Left kidney (tissue), 2 donors: ENCODE measurements around the gene CTRB1. TPM values are rescaled to one million over a fixed set of nuclear protein-coding genes. Genes with fewer than 3 reads are reported as not detected.
"Not testable (repeated sequence)": the region's sequence is repeated elsewhere in the genome, so short reads cannot be mapped to it uniquely, and the experiment has no call there.

Source experiments
- DNase-seq: peaks from one replicate; pipeline ENCODE4 v3.0.0-alpha.2; 2013
- polyA plus RNA-seq: library from polyadenylated mRNA; unstranded; fragments of 120-200 nt; gene quantifications from one replicate; pipeline ENCODE4 v1.2.1, GENCODE V29; 2013; ENCODE audit not compliant: insufficient read length

The CTRB1 gene
- polyA plus RNA-seq, 1 donor = 0.18 TPM

DNA sequence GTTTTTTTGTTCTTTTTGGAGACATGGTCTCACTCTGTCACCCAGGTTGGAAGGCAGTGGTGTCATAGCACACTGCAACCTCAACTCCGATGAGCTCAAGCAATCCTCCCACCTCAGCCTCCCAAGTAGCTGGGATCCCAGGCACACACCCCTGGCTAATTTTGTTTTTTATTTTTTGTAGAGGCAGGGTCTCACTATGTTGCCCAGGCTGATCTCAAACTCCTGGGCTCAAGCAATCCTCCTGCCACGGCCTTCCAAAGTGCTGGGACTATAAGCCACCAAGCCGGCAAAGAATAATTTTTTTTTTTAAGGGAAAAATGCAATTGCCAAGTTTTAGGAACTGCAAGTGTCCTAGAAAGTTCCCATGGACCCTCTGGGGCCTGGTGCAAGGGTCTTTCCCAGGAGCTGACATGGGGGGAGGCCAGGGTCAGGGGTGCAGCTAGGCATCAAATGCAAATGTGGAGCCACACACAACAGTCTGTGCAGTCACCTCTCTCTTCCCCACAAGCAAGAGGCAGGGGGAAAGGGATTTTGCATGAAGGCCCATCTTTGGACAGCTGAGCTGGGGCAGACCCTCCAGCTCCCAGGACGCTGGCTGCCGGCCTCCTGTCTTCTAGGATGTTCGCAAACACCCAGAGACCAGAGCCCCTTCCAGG is 52.8 kb downstream of the CTRB1 start:
- DNase-seq = no peak

DNA sequence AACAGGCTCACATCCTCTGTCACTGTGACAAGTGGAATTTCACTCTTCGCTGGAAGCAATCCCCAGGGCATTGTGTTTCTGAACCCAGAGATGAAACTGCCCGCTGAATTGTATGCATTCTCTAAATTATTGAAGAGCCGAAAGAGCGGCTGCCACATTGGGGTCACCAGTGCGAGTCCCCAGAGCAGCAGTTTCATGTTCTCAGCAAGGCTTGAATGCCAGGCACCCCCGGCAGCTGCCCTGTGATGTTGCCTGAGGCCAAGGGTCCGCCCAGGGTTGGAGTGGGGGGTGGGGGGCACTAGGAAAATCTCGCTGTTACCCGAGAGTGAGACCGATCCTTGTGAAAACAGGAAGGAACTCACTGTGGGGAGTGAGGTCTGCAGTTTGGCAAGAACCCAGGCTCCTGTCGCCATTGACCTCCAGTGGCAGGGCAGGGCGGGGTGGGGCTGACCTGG is 53.3 kb downstream of the CTRB1 start:
- no peak for DNase-seq

DNA sequence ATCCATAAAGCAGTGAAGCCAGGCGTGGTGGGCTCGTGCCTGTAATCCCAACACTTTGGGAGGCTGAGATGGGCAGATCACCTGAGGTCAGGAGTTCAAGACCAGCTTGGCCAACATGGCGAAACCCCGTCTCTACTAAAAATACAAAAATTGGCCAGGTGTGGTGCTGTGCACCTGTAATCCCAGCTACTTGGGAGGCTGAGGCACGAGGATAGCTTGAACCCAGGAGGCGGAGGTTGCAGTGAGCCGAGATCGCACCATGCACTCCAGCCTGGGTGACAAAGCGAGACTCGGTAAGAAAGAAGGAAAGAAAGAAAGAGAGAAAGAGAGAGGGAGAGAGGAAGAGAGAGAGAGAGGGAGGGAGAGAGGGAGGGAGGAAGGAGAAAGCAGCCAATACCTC is 53.8 kb downstream of the CTRB1 start:
- not testable (repeated sequence) for DNase-seq

DNA sequence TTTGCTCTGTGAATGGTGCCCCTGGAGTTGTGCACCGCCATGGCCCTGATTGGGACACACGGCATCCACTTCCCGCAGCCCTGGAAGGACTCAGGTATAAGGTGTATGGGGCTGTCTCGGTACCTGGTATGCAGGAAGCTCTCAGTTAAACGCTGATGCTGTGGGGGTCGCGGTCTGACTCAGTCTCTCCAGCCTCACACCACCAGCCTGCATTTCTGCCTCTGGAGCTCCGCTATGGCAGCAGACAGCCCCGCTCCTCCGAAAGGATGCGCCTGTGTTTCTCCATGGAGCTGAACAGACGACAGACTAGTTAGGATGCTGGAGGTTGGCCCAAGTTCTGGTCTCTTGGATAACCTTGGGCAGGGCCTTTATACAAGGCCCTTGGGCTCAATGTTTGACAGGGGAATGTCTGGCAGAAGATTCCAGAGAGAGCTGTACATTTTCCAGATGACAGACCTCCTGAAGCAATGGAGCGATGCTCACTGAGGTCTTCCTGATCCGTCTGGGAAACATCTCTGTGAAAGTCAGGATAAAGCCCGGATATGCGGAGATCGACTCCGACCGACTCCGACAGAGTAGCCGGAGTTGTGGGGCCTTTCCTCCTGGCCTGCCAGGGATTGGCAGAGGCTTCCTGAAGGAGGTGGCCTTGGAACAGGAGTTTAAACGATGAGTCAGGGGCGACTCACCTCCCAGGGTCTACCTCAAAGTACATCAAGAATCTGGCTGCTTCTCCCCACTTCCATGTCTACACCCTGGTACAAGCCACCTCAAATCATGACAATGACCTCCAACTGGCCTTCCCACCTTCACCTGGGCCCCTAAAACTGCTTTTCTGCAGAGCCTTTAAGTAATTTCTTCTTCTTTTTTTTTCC is 54.5 kb downstream of the CTRB1 start:
- DNase-seq = no peak

Other genes starting within 250 kb of the CTRB1 start
- 109 TPM for gene WDR59, start 233.9 kb upstream of the CTRB1 start, polyA plus RNA-seq
- gene ZNRF1, start 220.0 kb upstream of the CTRB1 start, polyA plus RNA-seq = 34.6 TPM
- 4.1 TPM for gene LDHD, start 102.2 kb upstream of the CTRB1 start, polyA plus RNA-seq
- 25.3 TPM for gene ZFP1, start 70.5 kb upstream of the CTRB1 start, polyA plus RNA-seq
- gene CTRB2, start 11.8 kb upstream of the CTRB1 start, polyA plus RNA-seq = not detected
- gene BCAR1, start 32.6 kb downstream of the CTRB1 start, polyA plus RNA-seq = 51.2 TPM
- 167 TPM for gene CFDP1, start 214.5 kb downstream of the CTRB1 start, polyA plus RNA-seq
- 50.1 TPM for gene TMEM170A, start 245.7 kb downstream of the CTRB1 start, polyA plus RNA-seq